HepG2 (cell line): ENCODE data around the gene BTBD7. TPM values are rescaled to one million over a fixed set of nuclear protein-coding genes. Genes with fewer than 3 reads are reported as not detected.

Source experiments
- ATAC-seq: fragments of 200-7000 bp; cut with Tn5 transposase; 3 replicates; pipeline ENCODE4 v1.9.1; 2020; ENCODE audit warnings: mild to moderate bottlenecking, moderate library complexity
- BruUV-seq: library from RNA; stranded (reverse); fragments of 400-500 nt; replicated peaks from 2 replicates; lab custom pipeline; 2021; lab: Mats Ljungman, UMichigan
- CTCF ChIA-PET: fragments of 300-600 bp; formaldehyde crosslinking; extraction: SDS; loops from one replicate; lab custom pipeline; 2021; ENCODE audit warnings: low total read pairs, inconsistent platforms, low intra/inter-chr PET ratio; lab: Yijun Ruan, JAX
- POLR2A ChIA-PET: fragments of 350-600 bp; sonication (Branson Sonifier 250); formaldehyde crosslinking; loops from one replicate; lab custom pipeline; 2020; ENCODE audit warnings: antibody characterized with exemption, inconsistent platforms; lab: Yijun Ruan, JAX
- DNase-seq: peaks from one replicate; pipeline ENCODE4 v3.0.0-alpha.2; 2015; ENCODE audit warnings: low spot score
- FAIRE-seq: peaks from 3 replicates; lab custom pipeline; 2011; peaks lifted over from hg19 to GRCh38; lab: Jason Lieb, UNC
- H2AFZ ChIP-seq: one replicate; pipeline ENCODE4 v1.6.1; 2011; ENCODE audit warnings: low read length, inconsistent platforms
- H3K27ac ChIP-seq: fragments of 300-600 bp; 3 replicates; pipeline ENCODE4 v1.8.0; 2011; ENCODE audit warnings: mixed run types, mild to moderate bottlenecking, mixed read lengths, low read length, inconsistent platforms; ENCODE audit not compliant: insufficient read depth; ENCODE audit errors: extremely low read length
- H3K27me3 ChIP-seq, 2 experiments: fragments of 200-600 bp in 1 of 2; 2 replicates in 1 of 2; 3 replicates in 1 of 2; pipeline versions ENCODE4 v1.6.0 to v1.8.0; 2011; ENCODE audit warnings: low read length in 2 of 2, mild to moderate bottlenecking in 2 of 2, moderate library complexity in 2 of 2, inconsistent platforms in 1 of 2; ENCODE audit not compliant: insufficient read depth in 2 of 2, control insufficient read depth in 1 of 2
- H3K36me3 ChIP-seq, 2 experiments: fragments of 200-600 bp in 1 of 2; replicated peaks in 1 of 2; 2 replicates in 1 of 2; 3 replicates in 1 of 2; pipeline versions ENCODE4 v1.5.1 to v1.8.0; 2011; ENCODE audit warnings: low read length in 2 of 2, inconsistent platforms in 1 of 2; ENCODE audit not compliant: insufficient read depth in 2 of 2, control insufficient read depth in 1 of 2
- H3K4me1 ChIP-seq: 2 replicates; pipeline ENCODE4 v1.5.1; 2012; ENCODE audit warnings: low read length, inconsistent platforms; ENCODE audit not compliant: insufficient read depth
- H3K4me2 ChIP-seq: 2 replicates; pipeline ENCODE4 v1.6.0; 2011; ENCODE audit warnings: low read depth, low read length, inconsistent platforms
- H3K4me3 ChIP-seq, 3 experiments: fragments of 200-600 bp in 1 of 3; sonication (generic), shearing (Covaris generic) in 1 of 3; replicated peaks in 1 of 3; 2 replicates each; pipeline ENCODE4 v1.5.1; 2011 to 2016; ENCODE audit warnings: low read length in 3 of 3, inconsistent platforms in 2 of 3, low read depth in 2 of 3, mild to moderate bottlenecking in 2 of 3, control low read depth in 1 of 3, mixed read lengths in 1 of 3; ENCODE audit not compliant: insufficient read depth in 1 of 3
- H3K79me2 ChIP-seq: one replicate; pipeline ENCODE4 v1.6.1; 2011; ENCODE audit warnings: low read length, inconsistent platforms; ENCODE audit not compliant: insufficient read depth
- H3K9ac ChIP-seq: 2 replicates; pipeline ENCODE4 v1.6.0; 2011; ENCODE audit warnings: mild to moderate bottlenecking, low read depth, low read length, inconsistent platforms; ENCODE audit not compliant: insufficient read depth
- H3K9me3 ChIP-seq: 2 replicates; pipeline ENCODE4 v1.5.1; 2012; ENCODE audit warnings: mild to moderate bottlenecking, low read length
- H4K20me1 ChIP-seq: 2 replicates; pipeline ENCODE4 v1.6.0; 2011; ENCODE audit warnings: inconsistent platforms, mild to moderate bottlenecking, low read length, moderate library complexity; ENCODE audit not compliant: insufficient read depth
- BRCA1 ChIP-seq: sonication (generic); formaldehyde crosslinking; IDR thresholded peaks from 2 replicates; pipeline ENCODE4 v1.4.0; 2020; ENCODE audit warnings: missing genetic modification reagents
- CENPBD1 ChIP-seq: sonication (generic); formaldehyde crosslinking; IDR thresholded peaks from 2 replicates; pipeline ENCODE4 v1.8.0; 2022; ENCODE audit warnings: missing genetic modification reagents, low read depth, mild to moderate bottlenecking, borderline replicate concordance
- HOXA5 ChIP-seq: sonication (generic); formaldehyde crosslinking; IDR thresholded peaks from 2 replicates; pipeline ENCODE4 v1.4.0; 2020; ENCODE audit warnings: missing genetic modification reagents
- HOXA7 ChIP-seq: sonication (generic); formaldehyde crosslinking; IDR thresholded peaks from 2 replicates; pipeline ENCODE4 v1.8.1; 2022; ENCODE audit warnings: mild to moderate bottlenecking, missing genetic modification reagents, moderate library complexity
- KDM1A ChIP-seq: IDR thresholded peaks from 2 replicates; pipeline ENCODE4 v1.6.1; 2016; ENCODE audit warnings: missing compliant biosample characterization
- NR3C1 ChIP-seq: sonication (generic); formaldehyde crosslinking; IDR thresholded peaks from 2 replicates; pipeline ENCODE4 v1.4.0; 2020; ENCODE audit warnings: missing genetic modification reagents
- PAF1 ChIP-seq: IDR thresholded peaks from 2 replicates; pipeline ENCODE4 v1.6.1; 2016; ENCODE audit warnings: missing genetic modification reagents, missing compliant biosample characterization
- PAX8 ChIP-seq: sonication (generic); formaldehyde crosslinking; IDR thresholded peaks from 2 replicates; pipeline ENCODE4 v1.8.0; 2022; ENCODE audit warnings: mild to moderate bottlenecking, missing genetic modification reagents, borderline replicate concordance
- RARA ChIP-seq: IDR thresholded peaks from 2 replicates; pipeline ENCODE4 v1.6.1; 2016; ENCODE audit warnings: missing genetic modification reagents, missing compliant biosample characterization
- REST ChIP-seq, 2 experiments: IDR thresholded peaks; 2 replicates each; pipeline ENCODE4 v1.6.1; 2011 to 2012; ENCODE audit warnings: low read length in 2 of 2, borderline replicate concordance in 1 of 2, low read depth in 1 of 2, mild to moderate bottlenecking in 1 of 2, moderate library complexity in 1 of 2
- TEAD2 ChIP-seq: sonication (generic); formaldehyde crosslinking; IDR thresholded peaks from 2 replicates; pipeline ENCODE4 v1.9.0; 2021; ENCODE audit warnings: missing genetic modification reagents
- YY1 ChIP-seq: IDR thresholded peaks from 2 replicates; pipeline ENCODE4 v1.6.1; 2011; ENCODE audit warnings: low read length, low read depth, moderate library complexity, mild to moderate bottlenecking; ENCODE audit not compliant: insufficient read depth, insufficient replicate concordance
- ZMYM2 ChIP-seq: sonication (generic); formaldehyde crosslinking; IDR thresholded peaks from 2 replicates; pipeline ENCODE4 v1.8.0; 2022; ENCODE audit warnings: mild to moderate bottlenecking, missing genetic modification reagents
- WGBS: methylation state at CpG from one replicate; pipeline ENCODE4 v1.1.6; 2017; ENCODE audit warnings: low lambda C conversion rate; 5-methylcytosine and 5-hydroxymethylcytosine counted together
- in situ Hi-C: cut with HindIII; loops from 2 replicates; pipeline ENCODE4 v1.10.0; 2017; ENCODE audit warnings: low pct_unique_long_range_greater_than_20kb; ENCODE audit not compliant: extremely low pct_ligation_motif_present
- intact Hi-C: fragments of 100-400 bp; cut with micrococcal nuclease; formaldehyde crosslinking; loops from one replicate; pipeline ENCODE4 v1.10.0; 2022; ENCODE audit not compliant: unreplicated experiment
- polyA plus RNA-seq, 8 experiments: library from polyadenylated mRNA; depleted of rRNA in 3 of 8; stranded (reverse) in 7 of 8; unstranded in 1 of 8; fragments of >200 nt; fragmentation: Illumina TruSeq in 4 of 8; extraction: Trizol in 4 of 8; gene quantifications; 2 replicates each; pipeline versions ENCODE4 v1.2.1 to v1.2.3, GENCODE V29; 2011 to 2016; ENCODE audit warnings: low read depth in 4 of 8, missing spikeins in 1 of 8, mixed read lengths in 1 of 8; ENCODE audit not compliant: insufficient read depth in 1 of 8
- total RNA-seq, 5 experiments: library from RNA; depleted of rRNA; stranded (reverse); fragments of >200 nt; fragmentation: Illumina TruSeq; extraction: Trizol; gene quantifications; 2 replicates each; pipeline ENCODE4 v1.2.3, GENCODE V29; 2016; ENCODE audit warnings: low read depth in 1 of 5
- TF ChIP-seq, protein P1 (sequence below): sonication (generic); formaldehyde crosslinking; IDR thresholded peaks from 2 replicates; pipeline ENCODE4 v1.8.1; 2022; ENCODE audit warnings: mild to moderate bottlenecking, missing genetic modification reagents

Gene BTBD7
- total and polyA plus RNA-seq, 2 of the 13 experiments (the other 11 are each of a cell fraction or from before 2014, with no cell fraction given) = 11.6 to 15.2 TPM

DNA sequence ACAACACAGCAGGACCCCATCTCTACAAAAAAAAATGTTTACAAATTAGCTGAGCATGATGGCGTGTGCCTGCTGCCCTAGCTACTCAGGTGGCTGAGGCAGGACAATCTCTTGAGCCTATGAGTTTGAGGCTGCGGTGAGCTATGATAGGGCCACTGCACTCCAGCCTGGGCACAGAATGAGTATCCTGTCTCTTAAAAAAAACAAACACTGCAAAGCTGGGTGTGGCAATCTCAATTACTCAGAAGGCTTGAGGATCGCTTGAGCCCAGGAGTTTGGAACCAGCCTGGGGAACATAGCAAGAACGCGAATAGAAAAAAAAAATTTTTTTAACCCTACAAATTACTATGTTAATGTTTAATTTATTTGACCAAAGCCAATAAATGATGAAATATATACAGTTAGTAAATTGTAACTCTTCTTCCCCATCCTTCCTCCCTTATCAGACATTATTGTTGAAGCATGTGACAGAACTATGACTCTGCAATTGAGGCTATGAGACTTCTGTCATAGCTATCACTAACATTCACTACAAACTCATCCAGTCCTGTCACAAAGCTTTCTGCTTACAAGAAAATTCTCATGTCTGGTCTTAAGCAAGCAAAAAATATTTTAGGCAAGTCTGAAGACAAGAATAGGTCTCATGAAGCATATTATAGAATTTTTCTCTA lies 9.8 kb downstream of the BTBD7 start:
- Histone ChIP-seq H4K20me1 (peaks cover 29% of the 10 kb centered on the region), H3K4me2 (no peak overlapping the region), H3K27me3 (no peaks in the 10 kb centered on the region), H3K9ac (no peak overlapping the region), H2AFZ (no peak overlapping the region), H3K4me1 (peaks cover 36% of the 10 kb centered on the region), H3K36me3 (peaks cover 0 to 3% of the 10 kb centered on the region in 2 experiments; a peak in 2 of 5 replicates), H3K27ac (no peak overlapping the region), H3K79me2 (peaks cover 98% of the 10 kb centered on the region), H3K9me3 (no peaks in the 10 kb centered on the region), H3K4me3 (no peak overlapping the region)
- ChIA-PET CTCF (no interaction called here), POLR2A (no interaction called here)
- no TSS peak for BruUV-seq
- ATAC-seq = no peak
- WGBS = 97% methylated on average over 5 of the region's 5 CpGs
- DNase-seq = no peak
- TF ChIP-seq HOXA5 (CRISPR knock-in tag) = no peak
- TF ChIP-seq PAX8 = no peak
- no peak for TF ChIP-seq PAF1 (CRISPR knock-in tag)
- TF ChIP-seq, protein P1, sequence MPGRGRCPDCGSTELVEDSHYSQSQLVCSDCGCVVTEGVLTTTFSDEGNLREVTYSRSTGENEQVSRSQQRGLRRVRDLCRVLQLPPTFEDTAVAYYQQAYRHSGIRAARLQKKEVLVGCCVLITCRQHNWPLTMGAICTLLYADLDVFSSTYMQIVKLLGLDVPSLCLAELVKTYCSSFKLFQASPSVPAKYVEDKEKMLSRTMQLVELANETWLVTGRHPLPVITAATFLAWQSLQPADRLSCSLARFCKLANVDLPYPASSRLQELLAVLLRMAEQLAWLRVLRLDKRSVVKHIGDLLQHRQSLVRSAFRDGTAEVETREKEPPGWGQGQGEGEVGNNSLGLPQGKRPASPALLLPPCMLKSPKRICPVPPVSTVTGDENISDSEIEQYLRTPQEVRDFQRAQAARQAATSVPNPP (CRISPR knock-in tag) = no peak
- no peak for TF ChIP-seq HOXA7 (CRISPR knock-in tag)
- TF ChIP-seq KDM1A (CRISPR knock-in tag) = no peak
- TF ChIP-seq BRCA1 (CRISPR knock-in tag) = no peak
- no peak for TF ChIP-seq ZMYM2 (CRISPR knock-in tag)
- TF ChIP-seq YY1 = no peak
- no peak for TF ChIP-seq NR3C1 (CRISPR knock-in tag)
- no peak for TF ChIP-seq REST (IDR thresholded peaks at IDR 0.05; ENCODE audit: borderline replicate concordance in 1 of 2, low read depth in 1 of 2, low read length in 2 of 2)
- no peak for TF ChIP-seq TEAD2 (CRISPR knock-in tag)
- no peak for TF ChIP-seq RARA (CRISPR knock-in tag)
- TF ChIP-seq CENPBD1 (CRISPR knock-in tag) = no peak
- FAIRE-seq = no peak
- in situ Hi-C loops (no loop called here), intact Hi-C loops (no loop called here)
